NCI-H2081 treated with DMSO at 0.1 percent for 48 hours (cell line): ENCODE measurements around the gene AHSA1.

Experiments
- DNase-seq: peaks from one replicate; lab custom pipeline; 2025; lab: John Stamatoyannopoulos, UW

Gene AHSA1

GRCh38 chr14:77473921-77474320 is 16.0 kb downstream of the AHSA1 start:
- no peak for DNase-seq

GRCh38 chr14:77474479-77475177 is 16.7 kb downstream of the AHSA1 start:
- no peak for DNase-seq

- DNase-seq = no peak
Measured at GRCh38 chr14:77475432-77476115, 17.7 kb downstream of the AHSA1 start.

GRCh38 chr14:77478029-77478428 is 20.1 kb downstream of the AHSA1 start:
- no peak for DNase-seq

- DNase-seq = no peak
Measured at GRCh38 chr14:77478796-77479195, 20.9 kb downstream of the AHSA1 start.

GRCh38 chr14:77482422-77482821 is 24.5 kb downstream of the AHSA1 start:
- no peak for DNase-seq

GRCh38 chr14:77485256-77485655 is 27.4 kb downstream of the AHSA1 start:
- no peak for DNase-seq

- no peak for DNase-seq
Measured at GRCh38 chr14:77485901-77486678, 28.2 kb downstream of the AHSA1 start.

GRCh38 chr14:77488558-77488957 is 30.7 kb downstream of the AHSA1 start:
- DNase-seq = no peak

GRCh38 chr14:77489041-77489440 is 31.1 kb downstream of the AHSA1 start:
- DNase-seq = no peak

- no peak for DNase-seq
Measured at GRCh38 chr14:77490347-77490986, 32.6 kb downstream of the AHSA1 start.

- DNase-seq = no peak
Measured at GRCh38 chr14:77491056-77491455, 33.2 kb downstream of the AHSA1 start.

GRCh38 chr14:77495334-77495733 is 37.4 kb downstream of the AHSA1 start:
- DNase-seq = no peak

GRCh38 chr14:77498120-77498979 is 40.5 kb downstream of the AHSA1 start, which contains the start of gene ISM2:
Gene ISM2 (minus strand): TSS chr14:77498816. CDS start chr14:77498793, 23 bp downstream.
- no peak for DNase-seq

- no peak for DNase-seq
Measured at GRCh38 chr14:77498984-77499527, 41.2 kb downstream of the AHSA1 start.

- no peak for DNase-seq
Measured at GRCh38 chr14:77502109-77502782, 44.4 kb downstream of the AHSA1 start.

- no peak for DNase-seq
Measured at GRCh38 chr14:77503138-77503537, 45.2 kb downstream of the AHSA1 start.

- no peak for DNase-seq
Measured at GRCh38 chr14:77505031-77505430, 47.1 kb downstream of the AHSA1 start.

GRCh38 chr14:77507762-77508161 is 49.9 kb downstream of the AHSA1 start:
- no peak for DNase-seq

- no peak for DNase-seq
Measured at GRCh38 chr14:77508249-77508648, 50.4 kb downstream of the AHSA1 start.
